ENCODE data around the gene SNTG2. TPM values are rescaled to one million over a fixed set of nuclear protein-coding genes. Genes with fewer than 3 reads are reported as not detected.
"Not testable (repeated sequence)": the region's sequence is repeated elsewhere in the genome, so short reads cannot be mapped to it uniquely, and the experiment has no call there.

The SNTG2 gene
- total RNA-seq, 2 donors from 2014 or later = 2.0 to 5.0 TPM

GRCh38 chr2:905091-905832 lies 45.4 kb upstream of the SNTG2 start:
- no peak for DNase-seq (ENCODE audit: low spot score)
- no peaks in the 10 kb centered on the region for H3K4me1 ChIP-seq (replicated peaks)
- H3K4me3 ChIP-seq = no peak overlapping the region
- intact Hi-C loops (cut with DNase I) = no loop called here
- no peaks in the 10 kb centered on the region for H3K27me3 ChIP-seq (replicated peaks; ENCODE audit: insufficient read depth)
- H3K27ac ChIP-seq = no peak overlapping the region
- no peaks in the 10 kb centered on the region for H3K36me3 ChIP-seq
- TF ChIP-seq POLR2AphosphoS5 (IDR thresholded peaks at IDR 0.05) = no peak
- no peak for TF ChIP-seq CTCF (IDR thresholded peaks at IDR 0.05)
- no peak for TF ChIP-seq POLR2A (IDR thresholded peaks at IDR 0.05)
- 85% methylated on average over 12 of the region's 12 CpGs for WGBS
- no peaks in the 10 kb centered on the region for H3K9me3 ChIP-seq

GRCh38 chr2:905833-906140 lies 44.9 kb upstream of the SNTG2 start:
- H3K36me3 ChIP-seq = no peaks in the 10 kb centered on the region
- H3K9me3 ChIP-seq = no peaks in the 10 kb centered on the region
- TF ChIP-seq CTCF (IDR thresholded peaks at IDR 0.05) = no peak
- no peak for TF ChIP-seq POLR2A (IDR thresholded peaks at IDR 0.05)
- no peak for TF ChIP-seq POLR2AphosphoS5 (IDR thresholded peaks at IDR 0.05)
- H3K4me3 ChIP-seq = no peak overlapping the region
- intact Hi-C loops (cut with DNase I) = no loop called here
- no peak for DNase-seq (ENCODE audit: low spot score)
- WGBS = 93% methylated on average over 5 of the region's 5 CpGs
- no peaks in the 10 kb centered on the region for H3K4me1 ChIP-seq (replicated peaks)
- no peaks in the 10 kb centered on the region for H3K27me3 ChIP-seq (replicated peaks; ENCODE audit: insufficient read depth)
- no peak overlapping the region for H3K27ac ChIP-seq

- Histone ChIP-seq H3K36me3 (no peaks in the 10 kb centered on the region), H3K27me3 (replicated peaks; ENCODE audit: insufficient read depth) (no peaks in the 10 kb centered on the region), H3K27ac (no peak overlapping the region), H3K4me3 (no peak overlapping the region), H3K9me3 (no peaks in the 10 kb centered on the region), H3K4me1 (replicated peaks) (no peaks in the 10 kb centered on the region)
- intact Hi-C loops (cut with DNase I) = no loop called here
- DNase-seq (ENCODE audit: low spot score) = no peak
- 82% methylated on average over 7 of the region's 7 CpGs for WGBS
- TF ChIP-seq POLR2A (IDR thresholded peaks at IDR 0.05) (no peak), POLR2AphosphoS5 (IDR thresholded peaks at IDR 0.05) (no peak), CTCF (IDR thresholded peaks at IDR 0.05) (no peak)
Observed at GRCh38 chr2:907706-908105, 42.9 kb upstream of the SNTG2 start.

- Histone ChIP-seq H3K9me3 (no peaks in the 10 kb centered on the region), H3K36me3 (no peaks in the 10 kb centered on the region), H3K4me3 (no peak overlapping the region), H3K27ac (no peak overlapping the region), H3K4me1 (replicated peaks) (no peaks in the 10 kb centered on the region), H3K27me3 (replicated peaks; ENCODE audit: insufficient read depth) (no peaks in the 10 kb centered on the region)
- 81% methylated on average over 4 of the region's 4 CpGs for WGBS
- no peak for DNase-seq (ENCODE audit: low spot score)
- intact Hi-C loops (cut with DNase I) = no loop called here
- TF ChIP-seq POLR2AphosphoS5 (IDR thresholded peaks at IDR 0.05) (no peak), POLR2A (IDR thresholded peaks at IDR 0.05) (no peak), CTCF (IDR thresholded peaks at IDR 0.05) (no peak)
Observed at GRCh38 chr2:908568-908967, 42.1 kb upstream of the SNTG2 start.

GRCh38 chr2:909764-910379 lies 40.8 kb upstream of the SNTG2 start:
- H3K27me3 ChIP-seq (replicated peaks; ENCODE audit: insufficient read depth); H3K27ac ChIP-seq; H3K4me3 ChIP-seq; intact Hi-C loops (cut with DNase I); DNase-seq (ENCODE audit: low spot score); H3K36me3 ChIP-seq; H3K9me3 ChIP-seq; H3K4me1 ChIP-seq (replicated peaks): not testable (repeated sequence)
- WGBS = 88% methylated on average over 27 of the region's 27 CpGs

Data from prostate gland (tissue), 2 donors.